Measurements from ENCODE around the gene LRRC58.
"Not testable (repeated sequence)": the region's sequence is repeated elsewhere in the genome, so short reads cannot be mapped to it uniquely, and the experiment has no call there.

The LRRC58 gene

DNA sequence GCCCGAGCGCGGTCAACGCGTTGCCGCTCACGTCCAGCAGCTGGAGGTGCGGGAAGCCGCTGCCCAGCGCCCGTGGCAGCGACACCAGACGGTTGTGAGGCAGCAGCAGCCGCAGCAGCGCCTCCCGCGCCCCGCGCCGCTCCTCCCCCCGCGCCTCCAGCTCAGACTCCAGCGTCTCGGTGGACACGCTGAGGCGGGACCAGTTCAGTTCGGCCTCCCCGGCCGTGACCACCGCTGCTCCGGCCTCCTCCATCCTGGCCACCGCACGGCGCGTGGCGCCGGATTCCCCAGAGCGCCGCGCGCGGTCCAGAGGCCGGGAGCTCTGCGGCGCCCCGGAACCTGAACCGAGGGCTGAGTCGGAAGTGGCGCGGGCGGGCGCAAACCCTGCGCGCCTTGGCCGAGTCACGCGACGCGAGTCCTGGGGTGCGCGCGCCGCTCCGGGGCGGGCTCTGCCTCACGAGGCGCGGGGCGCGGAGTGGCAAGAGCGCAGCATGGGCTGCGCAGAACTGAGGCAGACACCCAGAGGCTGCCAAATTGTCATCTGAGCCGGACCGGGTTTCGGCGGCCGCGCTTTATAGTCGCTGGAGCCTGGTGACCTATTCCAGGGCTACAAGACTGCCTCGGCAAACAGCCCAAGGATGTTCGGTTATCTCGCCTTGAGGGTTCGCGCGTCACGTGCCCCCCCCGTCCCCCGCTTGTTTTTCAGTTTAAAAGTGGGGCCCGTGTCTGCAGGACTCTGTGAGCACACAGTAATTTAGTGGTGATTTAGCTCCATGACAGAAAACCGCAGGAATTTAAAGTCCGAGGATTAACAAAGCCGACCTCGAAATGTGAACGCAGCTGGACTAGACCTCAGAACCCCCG is at the start of gene LRRC58:
LRRC58 (minus strand) TSS at position 364 of the 864 bp plus-strand sequence; CDS start at position 253, 111 bp downstream.
- peak; percentile 89 to 91 for DNase-seq

DNA sequence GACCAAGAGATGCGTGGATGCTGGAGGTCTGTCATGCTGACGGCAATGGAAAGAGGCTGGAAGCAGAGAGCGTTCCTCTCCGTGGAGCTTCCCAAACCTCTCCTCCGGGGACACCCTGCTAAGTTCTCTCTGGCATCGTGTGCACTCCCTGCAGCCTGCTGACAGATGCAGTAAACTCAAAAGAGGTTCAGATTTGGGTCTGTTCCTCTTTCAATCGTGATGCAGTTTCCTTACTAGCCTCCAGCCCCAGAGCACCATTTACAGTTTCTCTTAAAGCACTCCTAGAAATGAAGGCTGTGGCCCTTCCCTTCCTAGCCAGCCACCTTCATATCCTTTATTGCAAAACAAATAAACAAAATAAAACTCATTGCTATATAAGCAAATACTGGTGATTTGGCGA is 47.3 kb upstream of the LRRC58 start:
- DNase-seq: no peak

DNA sequence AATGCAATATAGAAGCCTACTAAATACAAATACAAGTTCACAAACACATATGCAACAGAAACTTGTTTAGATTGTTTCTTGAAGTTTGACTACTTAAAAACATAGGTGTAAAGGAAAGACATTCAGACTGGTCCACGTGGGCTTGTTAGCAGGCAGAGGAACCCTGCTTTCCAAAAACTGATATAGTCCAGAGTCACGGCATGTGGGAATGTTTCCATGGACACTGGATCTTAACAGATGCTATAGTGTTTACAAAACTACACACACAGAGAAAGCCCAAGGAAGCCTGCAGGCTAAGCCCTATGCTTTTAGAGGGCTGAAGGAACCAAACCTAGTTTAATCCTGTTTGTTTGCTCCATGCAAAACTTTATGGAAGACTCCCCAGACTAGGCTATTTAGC is 45.2 kb upstream of the LRRC58 start:
- DNase-seq: no peak

DNA sequence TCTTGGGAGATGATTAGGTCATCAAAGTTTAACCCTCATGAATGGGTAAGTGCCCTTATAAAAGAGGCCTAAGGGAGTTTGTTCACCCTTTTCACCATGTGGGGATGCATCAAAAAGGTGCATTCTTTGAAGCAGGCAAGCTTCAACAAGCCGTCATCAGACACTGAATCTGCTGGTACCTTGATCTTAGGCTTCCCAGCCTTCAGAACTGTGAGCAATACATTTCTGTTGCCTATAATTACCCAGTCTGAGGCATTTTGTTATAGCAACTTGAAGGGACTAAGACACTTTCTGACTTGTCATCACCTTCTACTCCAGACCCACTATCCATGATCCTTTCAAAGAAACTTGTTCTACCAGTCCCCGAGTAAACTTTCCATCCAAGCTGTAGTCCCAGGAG is 44.6 kb upstream of the LRRC58 start:
- DNase-seq: no peak

DNA sequence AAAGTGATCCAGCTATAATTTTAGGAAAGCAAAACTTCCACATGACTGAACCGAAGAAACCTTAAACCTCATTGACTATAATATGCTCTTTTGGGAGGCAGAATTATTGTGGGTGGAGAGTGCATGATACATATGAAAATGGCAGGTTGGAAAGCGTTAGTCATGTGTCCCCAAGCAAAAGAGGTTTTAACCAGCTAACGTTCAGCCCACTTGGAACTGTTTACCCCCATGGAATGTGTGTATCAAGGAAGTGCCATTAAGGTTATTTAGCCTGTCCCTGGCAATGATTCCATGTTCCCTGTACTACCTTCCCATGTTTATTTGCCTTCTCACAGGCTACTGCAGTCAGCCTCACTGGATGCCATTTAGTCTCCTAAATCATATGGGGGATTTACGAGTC is 44.1 kb upstream of the LRRC58 start:
- DNase-seq: no peak

DNA sequence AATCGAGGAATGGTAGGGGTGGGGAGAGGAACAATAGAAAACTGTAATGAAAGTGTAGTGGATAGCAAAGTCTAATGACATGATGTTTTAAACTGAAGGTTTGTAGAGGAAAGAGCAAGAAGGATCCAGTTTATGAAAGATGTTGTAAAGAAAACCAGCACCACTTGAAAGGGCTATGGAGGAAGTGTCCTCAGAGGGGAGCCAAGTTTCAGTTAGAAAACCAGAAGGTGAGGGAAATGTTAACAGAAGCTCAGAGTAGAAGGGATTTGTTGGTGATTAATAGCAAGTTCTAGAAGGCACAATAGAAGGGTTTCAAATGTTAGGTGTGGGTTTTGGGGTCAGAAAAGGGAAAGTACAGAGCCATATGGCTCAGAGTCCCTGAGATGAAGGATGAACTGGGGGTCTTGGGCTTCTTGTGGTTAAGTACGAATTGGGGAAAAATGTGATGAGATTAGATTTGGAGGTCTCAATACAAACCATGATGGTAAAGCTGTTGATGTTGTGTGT is 33.8 kb upstream of the LRRC58 start:
- DNase-seq: no peak

DNA sequence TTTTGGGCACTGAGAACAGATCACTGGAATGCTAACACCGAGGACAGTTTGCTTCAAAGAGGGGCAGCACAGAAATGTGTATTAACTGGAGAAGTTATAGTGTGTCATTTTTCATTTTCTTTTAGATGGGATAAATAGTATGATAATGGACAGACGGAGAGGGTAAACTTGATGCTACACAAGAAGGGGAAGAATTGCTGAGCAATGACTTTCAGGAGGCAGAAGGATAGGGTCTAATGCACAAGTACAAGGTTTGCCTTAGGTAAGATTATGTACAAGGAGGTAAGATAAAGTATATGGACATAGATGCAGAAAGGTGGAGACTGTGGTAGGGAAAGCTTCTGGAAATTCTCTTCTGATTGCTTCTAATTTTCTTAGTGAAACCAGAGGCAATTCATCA is 32.3 kb upstream of the LRRC58 start:
- DNase-seq: no peak

DNA sequence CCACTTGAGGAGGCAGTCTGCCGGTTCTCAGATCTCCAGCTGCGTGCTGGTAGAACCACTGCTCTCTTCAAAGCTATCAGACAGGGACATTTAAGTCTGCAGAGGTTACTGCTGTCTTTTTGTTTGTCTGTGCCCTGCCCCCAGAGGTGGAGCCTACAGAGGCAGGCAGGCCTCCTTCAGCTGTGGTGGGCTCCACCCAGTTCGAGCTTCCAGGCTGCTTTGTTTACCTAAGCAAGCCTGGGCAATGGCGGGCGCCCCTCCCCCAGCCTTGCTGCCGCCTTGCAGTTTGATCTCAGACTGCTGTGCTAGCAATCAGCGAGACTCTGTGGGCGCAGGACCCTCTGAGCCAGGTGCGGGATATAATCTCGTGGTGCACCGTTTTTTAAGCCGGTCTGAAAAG is 28.8 kb upstream of the LRRC58 start:
- DNase-seq: not testable (repeated sequence)

DNA sequence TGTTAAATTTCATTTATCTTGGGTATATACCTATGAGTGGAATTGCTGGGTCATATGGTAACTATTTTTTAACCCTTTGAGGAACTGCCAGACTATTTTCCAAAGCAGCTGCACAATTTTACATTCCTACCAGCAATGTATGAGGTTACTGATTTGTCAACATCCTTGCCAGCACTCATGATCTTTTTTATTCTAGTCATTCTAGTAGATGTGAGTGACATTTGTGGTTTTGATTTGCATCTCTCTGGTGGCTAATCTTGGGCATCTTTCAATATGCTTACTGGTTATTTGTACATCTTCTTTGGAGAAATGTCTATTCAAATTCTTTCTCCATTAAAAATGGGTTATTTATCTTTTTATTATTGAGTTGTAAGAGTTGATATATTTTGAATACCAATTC is 21.3 kb upstream of the LRRC58 start:
- no peak for DNase-seq

DNA sequence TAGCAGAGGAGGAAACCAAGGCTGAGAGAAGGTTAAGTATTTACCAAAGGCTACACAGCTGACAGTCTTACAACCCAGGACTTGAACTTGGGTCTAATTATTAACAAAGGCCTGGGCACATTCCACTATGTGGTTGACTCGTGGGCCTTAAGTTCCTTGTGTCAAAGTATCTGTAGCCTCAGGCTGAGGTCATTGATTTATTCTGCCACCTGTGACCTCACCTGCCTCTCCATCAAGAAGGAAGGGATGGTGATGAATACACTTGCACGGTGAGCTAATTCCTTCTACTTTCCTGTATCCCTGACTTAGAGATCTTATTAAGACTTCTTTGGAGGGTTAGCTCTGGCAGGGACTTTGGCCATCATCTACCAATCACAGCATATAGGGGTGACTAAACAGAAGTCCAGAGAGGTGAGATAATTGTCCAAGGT is 19.9 kb upstream of the LRRC58 start:
- no peak for DNase-seq

DNA sequence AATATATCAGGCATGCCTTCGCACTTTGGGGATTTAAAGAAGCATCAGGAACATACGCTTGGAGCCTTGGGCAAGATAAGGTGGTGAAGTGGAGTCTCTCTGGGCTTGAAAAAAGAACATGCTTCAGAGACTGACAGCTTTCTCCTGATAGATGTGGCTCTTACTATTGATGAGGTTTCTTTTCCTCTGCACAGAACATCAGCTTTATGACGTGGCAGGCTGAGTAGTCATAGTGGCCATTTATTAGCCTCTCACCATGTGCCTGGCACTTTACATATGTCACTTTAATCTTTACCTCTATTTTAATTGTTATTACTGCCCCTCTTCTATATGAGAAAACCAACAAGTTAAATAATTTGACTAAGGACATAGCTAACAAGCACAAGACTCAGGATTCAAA is 19.0 kb upstream of the LRRC58 start:
- no peak for DNase-seq

DNA sequence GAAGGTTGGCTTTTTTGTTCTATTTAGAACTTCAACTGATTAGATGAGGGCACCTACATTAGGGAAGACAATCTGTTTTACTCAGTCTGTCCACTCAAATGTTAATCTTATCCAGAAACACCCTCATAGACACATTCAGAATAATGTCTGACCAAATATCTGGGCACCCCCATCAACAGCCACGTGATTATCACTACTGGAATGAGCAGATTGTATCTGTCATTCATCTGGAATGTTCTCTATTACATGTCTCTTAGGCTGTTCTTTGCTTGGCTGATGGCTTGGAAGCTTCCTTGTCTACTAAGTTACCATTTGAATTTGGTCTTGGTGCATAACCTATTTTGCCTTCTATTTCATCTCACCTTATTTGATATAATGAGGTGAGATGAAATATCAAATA is 15.7 kb upstream of the LRRC58 start:
- no peak for DNase-seq

DNA sequence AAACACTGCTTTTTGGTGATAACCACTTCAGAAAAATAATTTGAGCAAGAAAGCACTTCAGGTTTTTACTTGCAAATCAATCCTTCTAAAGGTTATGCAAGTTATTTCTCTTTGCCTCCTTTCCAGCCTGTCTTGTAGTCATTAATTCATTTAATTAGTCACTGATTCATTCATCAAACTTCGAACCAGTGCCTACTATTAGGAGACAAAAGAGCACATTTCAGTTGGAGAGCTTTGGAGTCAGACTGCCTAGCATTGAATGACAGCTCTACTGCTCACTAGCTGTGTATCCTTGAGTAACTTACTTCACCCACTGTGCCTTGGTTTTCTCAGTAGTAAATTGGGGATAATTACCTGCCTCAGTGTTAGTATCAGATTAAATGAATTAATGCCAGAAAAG is 14.9 kb upstream of the LRRC58 start:
- DNase-seq: no peak

DNA sequence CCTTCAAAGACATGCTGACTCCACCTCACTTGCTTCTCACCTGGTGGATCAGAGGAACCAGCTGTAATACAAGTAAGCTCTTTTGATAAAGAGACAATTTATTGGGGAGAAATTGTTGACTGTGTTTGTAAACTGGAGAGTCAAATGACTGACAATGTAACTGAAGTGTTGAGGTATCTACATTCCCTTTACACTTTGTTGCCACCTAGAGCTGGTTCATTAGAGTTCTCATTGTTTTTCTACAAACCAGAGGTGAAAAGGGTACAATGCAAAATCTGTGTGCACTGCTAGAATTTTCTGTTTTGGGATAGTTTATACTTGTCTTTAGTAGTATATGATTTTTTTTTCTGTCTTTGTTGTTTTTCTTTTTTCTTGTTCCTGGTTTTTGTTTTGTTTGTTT is 8.7 kb upstream of the LRRC58 start:
- no peak for DNase-seq

DNA sequence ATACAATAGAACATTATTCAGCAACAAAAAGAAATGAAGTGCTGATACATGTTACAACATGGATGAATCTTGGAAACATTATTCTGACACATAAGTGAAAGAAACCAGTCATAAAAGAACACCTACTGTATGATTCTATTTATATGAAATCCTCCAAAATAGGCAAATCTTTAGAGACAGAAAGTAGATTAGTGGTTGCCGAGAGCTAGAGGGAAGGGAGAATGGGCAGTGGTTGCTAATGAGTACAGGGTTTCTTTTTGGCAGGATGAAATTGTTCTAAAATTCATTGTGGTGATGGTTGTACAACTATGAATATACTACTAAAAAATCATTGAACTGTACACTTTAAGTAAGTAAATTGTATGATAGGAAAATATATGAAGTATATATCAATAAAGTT is 6.3 kb upstream of the LRRC58 start:
- DNase-seq: no peak

DNA sequence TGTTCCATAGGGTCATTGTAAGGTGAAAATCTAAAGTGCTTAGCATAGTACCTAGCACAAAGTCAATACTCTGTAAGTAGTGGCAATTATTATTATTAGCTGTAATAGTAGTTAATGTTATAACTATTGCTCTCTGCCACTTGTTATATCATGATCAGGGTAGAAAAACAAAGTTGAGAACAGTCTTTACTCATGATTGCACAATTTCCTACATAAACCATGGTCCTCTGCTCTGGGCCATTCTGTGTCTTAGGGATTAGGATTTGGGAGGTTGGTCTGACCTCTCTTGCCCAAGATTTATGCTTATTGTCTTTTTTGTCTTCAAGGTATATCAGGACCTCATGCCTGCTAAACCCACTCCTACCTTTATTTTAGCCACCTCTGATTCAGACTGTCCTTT is 4.3 kb upstream of the LRRC58 start:
- no peak for DNase-seq

DNA sequence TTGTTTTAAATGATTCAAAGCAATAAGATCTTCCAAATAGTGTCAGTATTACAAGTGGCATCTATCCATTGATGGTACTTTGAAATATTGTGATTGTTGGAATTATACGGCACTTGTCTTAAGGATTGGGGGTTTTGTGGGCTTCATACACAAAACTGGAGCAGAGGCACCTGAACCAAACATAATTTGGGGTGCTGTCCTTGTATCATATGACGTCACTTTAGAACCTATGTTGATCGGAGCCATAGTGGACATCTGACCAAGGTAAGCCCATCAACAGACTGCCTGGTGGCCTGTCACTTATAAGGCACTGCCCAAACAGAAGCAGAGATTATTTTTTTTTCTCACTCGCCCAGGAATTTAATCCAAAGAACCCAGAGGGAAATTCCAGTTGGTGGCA is 2.9 kb upstream of the LRRC58 start:
- DNase-seq: no peak

DNA sequence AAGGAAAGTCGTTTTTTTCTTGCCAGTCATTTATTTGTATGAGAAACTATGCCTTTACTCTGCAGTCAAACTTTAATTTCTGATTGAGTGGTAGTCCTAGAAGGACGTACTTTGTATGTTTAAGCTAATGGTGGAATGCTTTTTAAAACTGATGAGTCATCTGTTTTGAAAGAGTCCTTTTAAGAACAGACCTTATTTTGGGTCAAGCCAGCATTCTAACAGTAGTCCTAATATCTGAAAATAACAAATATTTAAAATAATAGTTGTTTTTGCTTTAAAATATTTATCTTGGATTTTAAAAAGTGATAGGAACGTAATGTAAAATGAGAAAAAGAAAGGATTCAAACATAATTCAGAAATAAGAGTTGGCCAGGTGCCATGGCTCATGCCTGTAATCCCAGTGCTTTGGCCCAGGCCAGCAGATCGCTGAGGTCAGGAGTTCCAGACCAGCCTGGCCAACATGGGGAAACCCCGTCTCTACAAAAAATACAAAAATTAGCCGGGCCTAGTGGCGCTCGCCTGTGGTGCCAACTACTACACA is 1.3 kb upstream of the LRRC58 start:
- DNase-seq: no peak

DNA sequence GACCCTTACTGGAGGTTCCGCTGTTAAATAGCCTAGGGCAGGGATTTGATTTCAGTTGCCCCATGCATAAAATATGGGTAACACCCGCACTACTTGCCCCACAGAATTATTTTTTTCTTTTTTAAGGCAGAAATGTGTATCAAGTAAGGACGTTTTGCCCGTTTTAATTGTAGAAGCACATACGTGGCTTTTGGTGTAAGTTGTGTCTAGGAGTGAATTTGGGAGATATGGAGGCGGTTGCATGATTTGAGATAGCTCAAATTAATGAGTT is 636 bp upstream of the LRRC58 start:
- no peak for DNase-seq

DNA sequence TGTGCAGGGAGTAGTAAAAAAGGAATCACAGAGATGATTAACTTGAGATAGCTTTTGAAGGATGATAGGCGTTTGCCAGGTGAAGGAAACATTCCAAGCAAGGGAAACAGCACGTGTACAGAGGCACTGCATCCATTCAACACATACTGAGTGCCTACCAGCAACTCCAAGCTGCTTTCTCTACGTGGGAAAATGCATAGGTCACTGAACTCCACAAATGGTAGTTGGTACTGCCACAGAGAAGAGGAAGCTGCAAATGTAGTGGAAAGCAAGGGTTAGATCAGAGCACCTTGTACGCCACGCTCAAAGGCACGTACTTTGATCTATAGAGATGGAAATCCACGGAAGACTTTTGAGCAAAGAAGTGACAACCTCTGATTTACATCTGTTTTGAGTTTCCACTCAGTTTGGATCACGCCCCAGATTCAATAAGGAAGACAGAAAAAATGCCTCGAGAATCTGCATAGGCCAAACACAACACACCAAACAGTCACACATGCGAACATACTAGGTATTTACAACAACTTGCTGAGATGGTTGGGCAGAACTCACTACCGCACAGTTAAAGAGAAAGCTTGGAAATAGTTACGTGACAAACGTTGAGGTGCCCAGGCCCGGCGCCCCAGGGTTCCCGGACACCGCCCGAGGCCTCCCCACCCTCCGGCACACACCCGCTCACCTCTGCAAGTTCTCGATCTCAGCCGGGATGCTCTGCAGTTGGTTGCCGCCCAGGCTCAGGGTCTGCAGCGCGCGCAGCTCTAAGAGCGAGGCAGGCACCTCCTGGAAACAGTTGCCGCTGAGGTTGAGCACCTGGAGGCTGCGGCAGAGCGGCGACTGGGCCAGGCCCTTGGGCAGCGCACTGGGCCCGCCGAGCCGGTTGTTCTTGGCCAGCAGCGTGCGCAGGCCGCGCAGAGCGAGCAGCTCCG is 826 bp downstream of the LRRC58 start:
- DNase-seq: peak; percentile 57 to 60

DNA sequence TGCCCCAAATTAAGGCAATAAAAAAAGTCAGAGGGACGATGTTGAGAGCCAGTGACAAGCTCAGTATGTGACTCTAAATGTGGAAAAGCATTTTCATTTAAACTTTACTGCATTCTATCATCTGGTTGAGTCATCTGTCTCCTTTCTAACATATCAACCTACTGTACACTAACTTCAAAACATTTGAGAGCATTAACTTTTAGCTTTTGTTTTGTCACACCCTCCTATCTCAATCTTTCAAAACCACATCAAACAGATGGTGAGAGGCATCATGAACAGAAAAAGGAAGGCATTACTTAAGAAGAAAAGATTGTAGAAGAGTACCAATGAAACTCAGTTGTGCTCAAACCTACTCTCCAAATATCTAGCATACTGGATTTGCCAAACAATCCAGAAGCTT is 4.8 kb downstream of the LRRC58 start:
- no peak for DNase-seq

DNA sequence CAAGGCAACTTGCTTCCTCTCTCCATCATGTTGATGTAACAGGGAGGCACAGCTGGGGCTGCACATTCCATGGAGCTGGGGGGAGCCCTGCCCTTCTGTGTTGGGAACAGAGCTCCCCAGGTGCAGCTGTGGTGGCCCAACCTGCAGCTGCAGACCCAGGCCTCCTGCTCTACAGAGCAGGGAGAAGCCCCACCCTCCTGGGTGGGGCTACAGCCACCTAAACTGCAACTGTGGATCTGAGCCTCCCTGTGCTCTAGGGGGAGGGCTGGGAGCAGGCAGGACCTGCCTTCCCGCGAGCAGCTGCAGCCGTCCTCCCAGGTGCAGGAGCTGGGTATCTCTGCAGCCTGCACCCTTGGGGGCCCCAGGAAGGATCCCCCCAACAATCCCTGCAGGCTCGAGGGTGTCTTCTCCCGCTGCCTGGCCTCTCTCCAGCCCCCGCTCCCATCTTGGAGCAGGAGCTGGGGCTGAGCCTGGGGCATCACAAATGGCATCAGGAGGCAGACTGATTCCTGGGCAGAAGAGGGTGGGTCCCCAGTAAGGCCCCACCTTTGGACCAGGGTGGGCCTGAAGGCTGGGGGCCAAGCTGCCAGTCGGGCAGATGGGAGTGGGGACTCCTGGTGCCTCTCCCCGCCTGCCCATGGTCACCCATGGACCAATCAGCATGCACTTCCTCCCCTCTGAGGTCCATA is 7.4 kb downstream of the LRRC58 start:
- DNase-seq: no peak

DNA sequence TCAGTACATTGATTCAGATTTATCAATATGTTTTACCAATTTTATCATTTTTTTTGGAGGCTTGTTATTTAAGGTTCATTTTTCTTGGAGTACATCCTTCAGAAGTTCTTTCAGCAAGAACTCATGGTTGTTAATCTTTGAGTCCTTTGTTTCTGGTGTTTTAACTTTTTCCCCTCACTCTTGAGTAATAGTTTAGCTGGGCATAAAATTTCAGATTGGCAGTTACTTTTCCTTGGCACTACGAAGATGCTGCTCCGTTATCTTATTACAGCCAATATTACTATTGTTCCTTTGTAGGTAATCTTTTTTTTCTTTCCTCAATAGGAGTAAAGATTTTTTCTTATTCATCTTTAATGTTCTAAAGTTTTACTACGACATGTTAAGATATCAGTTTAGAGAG is 9.8 kb downstream of the LRRC58 start:
- no peak for DNase-seq
